T-helper 22 cell (primary cell): Measurements from ENCODE around the gene MXRA8.

ENCODE experiments used
- DNase-seq: peaks from one replicate; pipeline ENCODE4 v3.0.0-alpha.2; 2020; ENCODE audit warnings: low read depth

MXRA8 gene

GRCh38 chr1:1335792-1336248, 22.5 kb downstream of the MXRA8 start:
- DNase-seq: no peak

- no peak for DNase-seq
Observed at GRCh38 chr1:1335283-1335682, 23.1 kb downstream of the MXRA8 start.

- no peak for DNase-seq
Observed at GRCh38 chr1:1334835-1335234, 23.5 kb downstream of the MXRA8 start.

- no peak for DNase-seq
Observed at GRCh38 chr1:1333551-1334241, 24.7 kb downstream of the MXRA8 start.

- DNase-seq: no peak
Observed at GRCh38 chr1:1332774-1333480, 25.4 kb downstream of the MXRA8 start.

- no peak for DNase-seq
Observed at GRCh38 chr1:1332031-1332755, 26.2 kb downstream of the MXRA8 start.

- DNase-seq: no peak
Observed at GRCh38 chr1:1331068-1331965, 27.0 kb downstream of the MXRA8 start, which contains the start of gene TAS1R3. TSS of gene TAS1R3 (plus strand) at chr1:1331280. CDS start at chr1:1331346, 66 bp downstream.

- DNase-seq: no peak
Observed at GRCh38 chr1:1330366-1331067, 27.8 kb downstream of the MXRA8 start.

- no peak for DNase-seq
Observed at GRCh38 chr1:1329304-1330210, 28.8 kb downstream of the MXRA8 start.

GRCh38 chr1:1328254-1328653, 30.1 kb downstream of the MXRA8 start:
- no peak for DNase-seq

GRCh38 chr1:1327291-1327690, 31.1 kb downstream of the MXRA8 start:
- no peak for DNase-seq

- no peak for DNase-seq
Observed at GRCh38 chr1:1326075-1326605, 32.2 kb downstream of the MXRA8 start.

- no peak for DNase-seq
Observed at GRCh38 chr1:1325288-1326074, 32.9 kb downstream of the MXRA8 start.

- DNase-seq: peak; percentile 92
Observed at GRCh38 chr1:1324524-1325287, 33.6 kb downstream of the MXRA8 start, which contains the start of the genes CPTP and INTS11. TSS of gene CPTP (plus strand) at chr1:1324802. CDS start at chr1:1326911, 2,109 bp downstream. TSS of gene INTS11 (minus strand) at chr1:1324660. CDS start at chr1:1324608, 52 bp downstream.

GRCh38 chr1:1324084-1324523, 34.3 kb downstream of the MXRA8 start:
- DNase-seq: no peak

- no peak for DNase-seq
Observed at GRCh38 chr1:1322952-1323351, 35.4 kb downstream of the MXRA8 start.

- no peak for DNase-seq
Observed at GRCh38 chr1:1322418-1322817, 35.9 kb downstream of the MXRA8 start.

- DNase-seq: no peak
Observed at GRCh38 chr1:1321477-1321876, 36.9 kb downstream of the MXRA8 start.
